Activated CD8-positive, alpha-beta memory T cell treated with anti-CD3 and anti-CD28 coated beads, Interleukin-2, amount 10 ng/mL, durations not matched to agents 7 days and 5 days (primary cell): ENCODE measurements around the gene OR2AG2. TPM values are rescaled to one million over a fixed set of nuclear protein-coding genes. Genes with fewer than 3 reads are reported as not detected.

ENCODE experiments used
- ATAC-seq: fragments of 150-1000 bp; cut with Tn5 transposase; one replicate; pipeline ENCODE4 v1.10.0; 2021; ENCODE audit warnings: moderate library complexity
- CTCF ChIA-PET: fragments of 350-600 bp; sonication (Branson Sonifier 250); formaldehyde crosslinking; loops from one replicate; lab custom pipeline; 2021; ENCODE audit warnings: antibody characterized with exemption; lab: Charles Lee
- DNase-seq: peaks from one replicate; pipeline ENCODE4 v3.0.0-alpha.2; 2020
- H3K27ac Mint-ChIP-seq: one replicate; pipeline ENCODE4 v1.8.0; 2021; ENCODE audit warnings: mild to moderate bottlenecking, mixed read lengths
- H3K27me3 Mint-ChIP-seq: one replicate; pipeline ENCODE4 v1.8.0; 2021; ENCODE audit warnings: mixed read lengths
- H3K36me3 Mint-ChIP-seq: one replicate; pipeline ENCODE4 v1.8.0; 2021; ENCODE audit warnings: mild to moderate bottlenecking, mixed read lengths
- H3K4me1 Mint-ChIP-seq: one replicate; pipeline ENCODE4 v1.8.0; 2021; ENCODE audit warnings: mixed read lengths
- H3K4me3 Mint-ChIP-seq: one replicate; pipeline ENCODE4 v1.8.0; 2021; ENCODE audit warnings: mild to moderate bottlenecking, moderate library complexity, mixed read lengths
- H3K9me3 Mint-ChIP-seq: one replicate; pipeline ENCODE4 v1.8.0; 2022; ENCODE audit warnings: low read depth, mixed read lengths
- total RNA-seq, 2 experiments: library from RNA; stranded (reverse); gene quantifications; one replicate each; pipeline ENCODE4 v1.2.3, GENCODE V29; 2021

OR2AG2 gene
- total RNA-seq, 2 experiments from 2014 or later, result not detected

- no peak for DNase-seq
- no peak for ATAC-seq
- peak overlapping the region; percentile 25 for H3K27ac Mint-ChIP-seq
- H3K27me3 Mint-ChIP-seq, result no peaks in the 10 kb centered on the region
- peaks cover 53% of the 10 kb centered on the region for H3K36me3 Mint-ChIP-seq
- H3K4me3 Mint-ChIP-seq, result no peak overlapping the region
- no peaks in the 10 kb centered on the region for H3K9me3 Mint-ChIP-seq
- CTCF ChIA-PET, result interaction anchor here (1.5 to 17.1 kb wide), 2 partner anchors 18 to 20 kb away, joined by 3 to 357 read pairs; no protein-coding TSS in a partner anchor
- H3K4me1 Mint-ChIP-seq, result peaks cover 73% of the 10 kb centered on the region
These were observed 36.5 kb downstream of the OR2AG2 start for GRCh38 chr11:6735306-6735705.

- DNase-seq (no peak), ATAC-seq (no peak)
- CTCF ChIA-PET, result interaction anchor here (0.6 to 17.1 kb wide), 4 partner anchors 18 to 372 kb away, joined by 3 to 357 read pairs (median 4); no protein-coding TSS in a partner anchor
- Mint-ChIP-seq H3K27ac (peak overlapping the region; percentile 50), H3K4me1 (peaks cover 67% of the 10 kb centered on the region), H3K9me3 (no peaks in the 10 kb centered on the region), H3K4me3 (no peak overlapping the region), H3K36me3 (peaks cover 52% of the 10 kb centered on the region), H3K27me3 (no peaks in the 10 kb centered on the region)
These were observed 37.2 kb downstream of the OR2AG2 start for GRCh38 chr11:6734616-6735015.

- ATAC-seq, result peak; percentile 60
- Mint-ChIP-seq H3K27me3 (no peaks in the 10 kb centered on the region), H3K36me3 (peaks cover 58% of the 10 kb centered on the region), H3K4me1 (peaks cover 61% of the 10 kb centered on the region), H3K4me3 (no peak overlapping the region), H3K27ac (peak overlapping the region; percentile 60), H3K9me3 (no peaks in the 10 kb centered on the region)
- no peak for DNase-seq
- CTCF ChIA-PET, result interaction anchor here (0.5 to 17.1 kb wide), 4 partner anchors 9 to 371 kb away, joined by 3 to 357 read pairs (median 4); no protein-coding TSS in a partner anchor
These were observed 38.2 kb downstream of the OR2AG2 start for GRCh38 chr11:6733326-6734275.

- H3K36me3 Mint-ChIP-seq, result peaks cover 76% of the 10 kb centered on the region
These were observed 43.6 kb downstream of the OR2AG2 start for GRCh38 chr11:6727971-6728760.

GRCh38 chr11:6725386-6725896, 46.3 kb downstream of the OR2AG2 start:
- peaks cover 36% of the 10 kb centered on the region for H3K4me1 Mint-ChIP-seq

More at GRCh38 chr11:6727971-6728760, 43.6 kb downstream of the OR2AG2 start:
- H3K27me3 Mint-ChIP-seq, result no peaks in the 10 kb centered on the region
- ATAC-seq (no peak), DNase-seq (no peak)
- peaks cover 13% of the 10 kb centered on the region for H3K9me3 Mint-ChIP-seq
- no peak overlapping the region for H3K27ac Mint-ChIP-seq
- peaks cover 26% of the 10 kb centered on the region for H3K4me1 Mint-ChIP-seq
- CTCF ChIA-PET, result interaction anchor here (0.8 to 2.1 kb wide), 7 partner anchors 9 to 83 kb away, joined by 3 to 13 read pairs (median 5); no protein-coding TSS in a partner anchor
- no peak overlapping the region for H3K4me3 Mint-ChIP-seq

GRCh38 chr11:6724013-6724412, 47.8 kb downstream of the OR2AG2 start:
- no peak for ATAC-seq
- DNase-seq, result no peak
- peaks cover 36% of the 10 kb centered on the region for H3K4me1 Mint-ChIP-seq
- no peak overlapping the region for H3K4me3 Mint-ChIP-seq
- H3K9me3 Mint-ChIP-seq, result peaks cover 23% of the 10 kb centered on the region
- CTCF ChIA-PET, result interaction anchor here (2.0 kb wide), 1 partner anchor 31 kb away, joined by 5 read pairs; no protein-coding TSS in a partner anchor
- H3K27me3 Mint-ChIP-seq, result no peaks in the 10 kb centered on the region
- H3K27ac Mint-ChIP-seq, result no peak overlapping the region
- peaks cover 94% of the 10 kb centered on the region for H3K36me3 Mint-ChIP-seq

More at GRCh38 chr11:6725386-6725896, 46.3 kb downstream of the OR2AG2 start:
- Mint-ChIP-seq H3K27ac (no peak overlapping the region), H3K36me3 (peaks cover 87% of the 10 kb centered on the region), H3K4me3 (no peak overlapping the region), H3K9me3 (peaks cover 19% of the 10 kb centered on the region), H3K27me3 (no peaks in the 10 kb centered on the region)
- ATAC-seq (no peak), DNase-seq (no peak)
- CTCF ChIA-PET, result no interaction called here

- Mint-ChIP-seq H3K27me3 (no peaks in the 10 kb centered on the region), H3K4me1 (peaks cover 26% of the 10 kb centered on the region), H3K9me3 (peaks cover 23% of the 10 kb centered on the region)
These were observed 50.4 kb downstream of the OR2AG2 start for GRCh38 chr11:6721343-6721742.

GRCh38 chr11:6719576-6719975, 52.2 kb downstream of the OR2AG2 start:
- CTCF ChIA-PET, result interaction anchor here (0.9 to 2.1 kb wide), 6 partner anchors 9 to 39 kb away, joined by 3 to 9 read pairs (median 4); no protein-coding TSS in a partner anchor
- DNase-seq, result no peak
- no peak for ATAC-seq
- no peak overlapping the region for H3K4me3 Mint-ChIP-seq
- no peak overlapping the region for H3K27ac Mint-ChIP-seq
- H3K27me3 Mint-ChIP-seq, result no peaks in the 10 kb centered on the region
- peaks cover 20% of the 10 kb centered on the region for H3K9me3 Mint-ChIP-seq
- H3K4me1 Mint-ChIP-seq, result peaks cover 21% of the 10 kb centered on the region
- H3K36me3 Mint-ChIP-seq, result peaks cover 89% of the 10 kb centered on the region

More at GRCh38 chr11:6721343-6721742, 50.4 kb downstream of the OR2AG2 start:
- Mint-ChIP-seq H3K4me3 (no peak overlapping the region), H3K36me3 (peaks cover 94% of the 10 kb centered on the region), H3K27ac (no peak overlapping the region)
- ATAC-seq (no peak), DNase-seq (no peak)
- CTCF ChIA-PET, result interaction anchor here (0.7 to 2.2 kb wide), 5 partner anchors 15 to 91 kb away, joined by 3 to 8 read pairs (median 3); no protein-coding TSS in a partner anchor

- H3K9me3 Mint-ChIP-seq, result peaks cover 11% of the 10 kb centered on the region
- no peak for ATAC-seq
- DNase-seq, result no peak
- peaks cover 72% of the 10 kb centered on the region for H3K36me3 Mint-ChIP-seq
- H3K4me3 Mint-ChIP-seq, result no peak overlapping the region
- no peak overlapping the region for H3K27ac Mint-ChIP-seq
- no peaks in the 10 kb centered on the region for H3K27me3 Mint-ChIP-seq
- CTCF ChIA-PET, result no interaction called here
- peaks cover 13% of the 10 kb centered on the region for H3K4me1 Mint-ChIP-seq
These were observed 54.4 kb downstream of the OR2AG2 start for GRCh38 chr11:6717426-6717825.

Other genes starting within 250 kb of the OR2AG2 start
- 10 to 100 TPM; 25.6 to 33.1 TPM for gene RRP8, start 168.4 kb downstream of the OR2AG2 start, total RNA-seq
- gene ILK, start 168.2 kb downstream of the OR2AG2 start, total RNA-seq, result 100 to 1,000 TPM; 151 to 161 TPM
- 100 to 1,000 TPM; 134 to 144 TPM for gene TAF10, start 159.8 kb downstream of the OR2AG2 start, total RNA-seq
- gene TPP1, start 152.6 kb downstream of the OR2AG2 start, total RNA-seq, result 10 to 100 TPM; 76.8 to 79.3 TPM
- under 1 TPM; 0.14 to 0.32 TPM for gene DCHS1, start 116.2 kb downstream of the OR2AG2 start, total RNA-seq
- 10 to 100 TPM; 69.4 to 81.0 TPM for gene MRPL17, start 88.6 kb downstream of the OR2AG2 start, total RNA-seq
- not detected for gene OR2AG1, start 11.0 kb upstream of the OR2AG2 start, total RNA-seq
- not detected for gene OR6A2, start 27.7 kb upstream of the OR2AG2 start, total RNA-seq
- gene OR10A5, start 73.7 kb upstream of the OR2AG2 start, total RNA-seq, result not detected
- gene OR10A2, start 91.1 kb upstream of the OR2AG2 start, total RNA-seq, result not detected
- gene OR10A4, start 104.6 kb upstream of the OR2AG2 start, total RNA-seq, result not detected
- gene OR2D2, start 120.5 kb upstream of the OR2AG2 start, total RNA-seq, result under 1 TPM in 1 of 2 experiments, not detected in 1; 0.21 TPM
- gene OR2D3, start 149.0 kb upstream of the OR2AG2 start, total RNA-seq, result not detected
- 1 to 10 TPM; 1.1 to 1.4 TPM for gene ZNF215, start 154.4 kb upstream of the OR2AG2 start, total RNA-seq
- not detected for gene ZNF214, start 248.4 kb upstream of the OR2AG2 start, total RNA-seq
- gene NLRP14, start 248.5 kb upstream of the OR2AG2 start, total RNA-seq, result under 1 TPM in 1 of 2 experiments, not detected in 1; 0.05 TPM